ENCODE measurements around the gene GLCE. TPM values are rescaled to one million over a fixed set of nuclear protein-coding genes. Genes with fewer than 3 reads are reported as not detected.

The GLCE gene
- total and polyA plus RNA-seq, 4 donors, result 6.8 to 26.3 (median 13.7) TPM

DNA sequence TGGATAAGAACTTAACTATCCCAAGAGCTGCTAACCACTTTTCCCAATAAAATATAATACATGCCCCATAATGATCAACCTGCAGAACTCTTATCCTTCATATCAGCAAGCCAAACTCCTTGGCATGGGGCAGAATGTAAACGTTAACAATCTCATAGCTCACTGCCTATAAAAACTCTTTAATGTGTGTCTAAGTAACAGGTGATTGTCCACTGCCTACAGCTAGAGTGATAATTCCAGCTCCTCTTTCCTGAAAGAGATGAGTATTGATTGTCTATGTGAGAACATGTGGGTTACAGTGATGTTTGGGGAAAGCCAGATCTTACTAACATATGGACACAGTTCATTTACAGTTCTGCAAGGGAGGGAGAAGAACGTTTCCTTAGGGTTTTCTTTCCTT lies 11.3 kb upstream of the GLCE start:
- Histone ChIP-seq H3K27me3 (ENCODE audit: control insufficient read depth in 4 of 4, insufficient read depth in 4 of 4, low read length in 3 of 4) (no peaks in the 10 kb centered on the region), H3K4me1 (ENCODE audit: control insufficient read depth in 4 of 4, insufficient read depth in 4 of 4, low read length in 3 of 4) (no peaks in the 10 kb centered on the region), H3K27ac (ENCODE audit: low read depth in 1 of 2, low read length in 2 of 2) (no peak overlapping the region), H3K4me3 (ENCODE audit: low read depth in 1 of 3, low read length in 3 of 3) (no peak overlapping the region), H3K36me3 (ENCODE audit: control insufficient read depth in 4 of 4, insufficient read depth in 3 of 4, low read depth in 1 of 4, low read length in 3 of 4) (no peaks in the 10 kb centered on the region), H3K9ac (ENCODE audit: low read depth in 1 of 2, low read length in 2 of 2) (no peak overlapping the region), H3K9me3 (ENCODE audit: control insufficient read depth in 4 of 4, low read length in 3 of 4) (no peaks in the 10 kb centered on the region)
- no peak for DNase-seq (ENCODE audit: low spot score)
- 75% methylated on average over 2 of the region's 2 CpGs for WGBS
- TF ChIP-seq NR2F2 (IDR thresholded peaks at IDR 0.05), result no peak
- TF ChIP-seq, protein P1, sequence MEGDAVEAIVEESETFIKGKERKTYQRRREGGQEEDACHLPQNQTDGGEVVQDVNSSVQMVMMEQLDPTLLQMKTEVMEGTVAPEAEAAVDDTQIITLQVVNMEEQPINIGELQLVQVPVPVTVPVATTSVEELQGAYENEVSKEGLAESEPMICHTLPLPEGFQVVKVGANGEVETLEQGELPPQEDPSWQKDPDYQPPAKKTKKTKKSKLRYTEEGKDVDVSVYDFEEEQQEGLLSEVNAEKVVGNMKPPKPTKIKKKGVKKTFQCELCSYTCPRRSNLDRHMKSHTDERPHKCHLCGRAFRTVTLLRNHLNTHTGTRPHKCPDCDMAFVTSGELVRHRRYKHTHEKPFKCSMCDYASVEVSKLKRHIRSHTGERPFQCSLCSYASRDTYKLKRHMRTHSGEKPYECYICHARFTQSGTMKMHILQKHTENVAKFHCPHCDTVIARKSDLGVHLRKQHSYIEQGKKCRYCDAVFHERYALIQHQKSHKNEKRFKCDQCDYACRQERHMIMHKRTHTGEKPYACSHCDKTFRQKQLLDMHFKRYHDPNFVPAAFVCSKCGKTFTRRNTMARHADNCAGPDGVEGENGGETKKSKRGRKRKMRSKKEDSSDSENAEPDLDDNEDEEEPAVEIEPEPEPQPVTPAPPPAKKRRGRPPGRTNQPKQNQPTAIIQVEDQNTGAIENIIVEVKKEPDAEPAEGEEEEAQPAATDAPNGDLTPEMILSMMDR (IDR thresholded peaks at IDR 0.05; ENCODE audit: low read depth, low read length, missing input control), result no peak
- no peak for TF ChIP-seq RXRA (IDR thresholded peaks at IDR 0.05)
- TF ChIP-seq, protein P2, sequence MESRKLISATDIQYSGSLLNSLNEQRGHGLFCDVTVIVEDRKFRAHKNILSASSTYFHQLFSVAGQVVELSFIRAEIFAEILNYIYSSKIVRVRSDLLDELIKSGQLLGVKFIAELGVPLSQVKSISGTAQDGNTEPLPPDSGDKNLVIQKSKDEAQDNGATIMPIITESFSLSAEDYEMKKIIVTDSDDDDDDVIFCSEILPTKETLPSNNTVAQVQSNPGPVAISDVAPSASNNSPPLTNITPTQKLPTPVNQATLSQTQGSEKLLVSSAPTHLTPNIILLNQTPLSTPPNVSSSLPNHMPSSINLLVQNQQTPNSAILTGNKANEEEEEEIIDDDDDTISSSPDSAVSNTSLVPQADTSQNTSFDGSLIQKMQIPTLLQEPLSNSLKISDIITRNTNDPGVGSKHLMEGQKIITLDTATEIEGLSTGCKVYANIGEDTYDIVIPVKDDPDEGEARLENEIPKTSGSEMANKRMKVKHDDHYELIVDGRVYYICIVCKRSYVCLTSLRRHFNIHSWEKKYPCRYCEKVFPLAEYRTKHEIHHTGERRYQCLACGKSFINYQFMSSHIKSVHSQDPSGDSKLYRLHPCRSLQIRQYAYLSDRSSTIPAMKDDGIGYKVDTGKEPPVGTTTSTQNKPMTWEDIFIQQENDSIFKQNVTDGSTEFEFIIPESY (IDR thresholded peaks at IDR 0.05), result no peak
- TF ChIP-seq, protein P3, sequence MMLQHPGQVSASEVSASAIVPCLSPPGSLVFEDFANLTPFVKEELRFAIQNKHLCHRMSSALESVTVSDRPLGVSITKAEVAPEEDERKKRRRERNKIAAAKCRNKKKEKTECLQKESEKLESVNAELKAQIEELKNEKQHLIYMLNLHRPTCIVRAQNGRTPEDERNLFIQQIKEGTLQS (IDR thresholded peaks at IDR 0.05), result no peak
- TF ChIP-seq GABPA (IDR thresholded peaks at IDR 0.05 in 1 of 2, conservative IDR thresholded peaks at IDR 0.05 in 1 of 2), result no peak
- no peak for TF ChIP-seq FOXA1 (IDR thresholded peaks at IDR 0.05)
- TF ChIP-seq HNF4A (conservative IDR thresholded peaks at IDR 0.05), result no peak
- TF ChIP-seq RAD21 (IDR thresholded peaks at IDR 0.05), result no peak

DNA sequence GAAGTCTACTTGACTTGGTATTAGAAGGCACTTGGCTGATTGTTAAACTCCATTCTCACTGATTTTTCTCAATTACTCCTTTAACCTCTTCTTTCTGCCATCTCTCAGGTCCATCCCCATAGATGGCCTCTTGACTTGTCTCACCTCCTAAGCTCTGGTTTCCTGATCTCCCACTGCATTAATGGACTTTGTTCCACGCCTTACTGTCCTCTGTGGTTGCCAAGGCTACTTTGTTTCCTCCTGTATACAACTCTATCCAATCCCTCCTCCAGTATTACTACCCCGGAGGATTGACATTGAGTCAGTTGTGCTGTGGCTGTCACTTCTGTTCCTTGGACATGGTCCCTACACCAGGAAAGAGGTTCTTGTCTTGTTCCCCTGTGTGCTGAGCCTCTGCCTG lies 10.6 kb upstream of the GLCE start:
- Histone ChIP-seq H3K4me1 (ENCODE audit: control insufficient read depth in 4 of 4, insufficient read depth in 4 of 4, low read length in 3 of 4) (no peaks in the 10 kb centered on the region), H3K4me3 (ENCODE audit: low read depth in 1 of 3, low read length in 3 of 3) (no peak overlapping the region), H3K36me3 (ENCODE audit: control insufficient read depth in 4 of 4, insufficient read depth in 3 of 4, low read depth in 1 of 4, low read length in 3 of 4) (no peaks in the 10 kb centered on the region), H3K27me3 (ENCODE audit: control insufficient read depth in 4 of 4, insufficient read depth in 4 of 4, low read length in 3 of 4) (no peaks in the 10 kb centered on the region), H3K9me3 (ENCODE audit: control insufficient read depth in 4 of 4, low read length in 3 of 4) (no peaks in the 10 kb centered on the region), H3K9ac (ENCODE audit: low read depth in 1 of 2, low read length in 2 of 2) (no peak overlapping the region), H3K27ac (ENCODE audit: low read depth in 1 of 2, low read length in 2 of 2) (no peak overlapping the region)
- TF ChIP-seq HNF4G (IDR thresholded peaks at IDR 0.05) (no peak), FOXA2 (IDR thresholded peaks at IDR 0.05) (no peak), EGR1 (IDR thresholded peaks at IDR 0.05; ENCODE audit: low read depth in 2 of 2) (no peak), GABPA (IDR thresholded peaks at IDR 0.05 in 1 of 2, conservative IDR thresholded peaks at IDR 0.05 in 1 of 2) (no peak), HNF4A (conservative IDR thresholded peaks at IDR 0.05) (no peak)
- TF ChIP-seq, protein P1 (IDR thresholded peaks at IDR 0.05; ENCODE audit: low read depth, low read length, missing input control), result no peak
- 83% methylated on average over 2 of the region's 2 CpGs for WGBS
- no peak for DNase-seq (ENCODE audit: low spot score)

Data from liver (tissue), 9 donors.